GM10847 (cell line): Measurements from ENCODE around the gene GRAMD4.

Experiments used
- POLR2A ChIP-seq: IDR thresholded peaks from 2 replicates; pipeline ENCODE4 v1.6.1; 2011; ENCODE audit not compliant: insufficient read length; ENCODE audit errors: extremely low read depth

Gene GRAMD4

GRCh38 chr22:46687460-46687859, 67.3 kb downstream of the GRAMD4 start:
- TF ChIP-seq POLR2A = no peak

- TF ChIP-seq POLR2A = no peak
These were observed 68.8 kb downstream of the GRAMD4 start for GRCh38 chr22:46688949-46689348.

GRCh38 chr22:46690146-46690545, 70.0 kb downstream of the GRAMD4 start:
- TF ChIP-seq POLR2A = no peak

GRCh38 chr22:46691571-46691970, 71.4 kb downstream of the GRAMD4 start:
- no peak for TF ChIP-seq POLR2A

DNA sequence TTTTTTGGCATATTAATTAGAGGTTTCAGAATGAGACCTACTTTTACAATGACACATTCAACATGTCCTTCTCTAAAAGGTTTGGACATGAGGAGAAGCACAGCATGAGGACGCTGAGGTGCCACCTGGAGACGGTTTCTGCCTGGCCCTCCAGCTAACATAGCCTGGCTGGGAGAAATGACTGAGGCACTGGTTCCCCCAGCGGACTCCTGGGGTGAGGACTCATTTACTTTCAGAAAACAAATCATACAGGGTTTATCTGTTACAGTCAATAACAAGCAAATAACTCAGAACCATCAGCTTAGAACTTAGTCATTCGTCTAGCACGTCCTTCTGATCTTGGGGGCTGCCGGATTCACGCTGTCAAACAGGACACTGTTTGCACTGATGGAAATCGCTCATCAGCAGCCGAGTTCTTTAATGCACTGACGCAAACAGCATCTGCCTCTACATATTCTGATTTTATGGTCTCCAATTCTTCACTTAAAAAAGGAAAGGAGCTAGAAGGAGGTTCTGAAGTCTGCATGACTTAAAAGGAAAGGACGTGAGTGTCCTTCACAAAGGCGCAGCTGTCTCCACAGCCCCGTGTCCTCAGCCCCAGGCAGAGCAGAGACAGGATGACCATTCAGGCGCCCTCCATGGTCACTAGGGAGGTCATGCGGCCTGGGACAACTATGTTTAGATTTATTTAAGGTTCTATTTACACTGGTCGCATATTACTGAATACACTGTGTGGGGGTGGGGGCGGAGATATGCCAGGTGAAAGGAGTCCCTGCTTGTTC, 73.6 kb downstream of the GRAMD4 start:
- no peak for TF ChIP-seq POLR2A

GRCh38 chr22:46694416-46695170, 74.4 kb downstream of the GRAMD4 start:
- no peak for TF ChIP-seq POLR2A

GRCh38 chr22:46695346-46696228, 75.4 kb downstream of the GRAMD4 start:
- no peak for TF ChIP-seq POLR2A

DNA sequence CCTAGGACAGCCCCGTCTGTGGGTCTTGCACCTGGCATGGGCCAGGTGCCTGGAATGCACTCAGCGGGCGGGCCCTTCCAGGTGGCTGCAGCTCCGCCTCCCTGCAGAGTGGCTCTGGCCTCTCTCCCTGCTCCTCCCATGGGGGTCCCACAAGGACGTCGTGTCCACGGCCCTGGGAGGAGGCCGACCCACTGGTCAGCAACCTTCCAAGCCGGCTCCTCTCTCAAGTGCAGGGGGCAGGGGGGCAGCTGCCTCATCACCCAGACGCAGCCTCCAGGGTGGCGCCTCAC, 76.0 kb downstream of the GRAMD4 start:
- no peak for TF ChIP-seq POLR2A

DNA sequence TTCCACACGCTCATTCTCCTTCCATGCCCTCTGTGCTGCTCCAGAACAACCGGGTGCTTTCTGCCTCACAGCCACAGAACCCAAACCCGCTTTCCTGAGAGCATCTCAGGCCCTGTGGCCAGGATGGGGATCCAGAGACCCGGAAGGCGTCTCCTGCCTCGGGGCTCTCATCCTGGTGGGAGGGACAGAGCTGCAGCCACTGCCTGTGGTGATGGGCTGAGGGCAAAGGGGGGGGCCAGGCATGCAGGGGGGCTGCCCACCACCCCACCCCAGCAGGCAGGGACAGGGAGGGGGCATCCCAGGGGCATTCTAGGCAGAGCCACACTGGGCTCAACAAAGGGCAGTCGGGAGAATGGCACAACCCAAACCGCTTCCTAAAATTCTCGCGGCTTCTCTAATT, 76.4 kb downstream of the GRAMD4 start:
- no peak for TF ChIP-seq POLR2A

- no peak for TF ChIP-seq POLR2A
These were observed 77.8 kb downstream of the GRAMD4 start for GRCh38 chr22:46697811-46698515.

- no peak for TF ChIP-seq POLR2A
These were observed 78.9 kb downstream of the GRAMD4 start for GRCh38 chr22:46699091-46699490.

- TF ChIP-seq POLR2A = no peak
These were observed 81.1 kb downstream of the GRAMD4 start for GRCh38 chr22:46701262-46701661.

- no peak for TF ChIP-seq POLR2A
These were observed 83.2 kb downstream of the GRAMD4 start for GRCh38 chr22:46703171-46703995.

DNA sequence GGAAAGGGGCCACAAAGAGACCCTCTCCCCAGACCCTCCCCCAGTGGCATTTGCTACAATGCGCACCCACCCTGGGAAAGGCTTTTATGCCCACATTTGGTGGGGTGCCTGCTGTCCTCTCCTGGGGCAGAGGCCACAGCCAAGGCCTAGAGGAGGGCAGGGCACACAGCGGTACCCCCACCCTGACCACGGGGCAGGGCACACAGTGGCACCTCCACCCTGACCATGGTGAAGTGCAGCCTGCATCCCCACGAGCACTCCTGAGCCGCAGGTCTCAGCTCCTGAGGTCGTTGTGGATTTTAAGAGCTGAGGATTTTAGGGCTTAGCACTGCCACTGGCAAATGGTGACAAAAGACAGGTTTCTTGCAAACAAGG, 83.8 kb downstream of the GRAMD4 start:
- TF ChIP-seq POLR2A = no peak
